HepG2 (cell line): ENCODE measurements around the gene TCFL5. TPM values are rescaled to one million over a fixed set of nuclear protein-coding genes. Genes with fewer than 3 reads are reported as not detected.
A peak's percentile ranks its signal among the peaks of the same experiment; 100 is the strongest.

Experiments used
- CBX5 ChIP-seq: sonication (generic); formaldehyde crosslinking; IDR thresholded peaks from 2 replicates; pipeline ENCODE4 v1.4.0; 2020; ENCODE audit warnings: missing genetic modification reagents, borderline replicate concordance
- FOXJ3 ChIP-seq: sonication (generic); formaldehyde crosslinking; IDR thresholded peaks from 2 replicates; pipeline ENCODE4 v1.4.0; 2020; ENCODE audit warnings: missing genetic modification reagents, mild to moderate bottlenecking, borderline replicate concordance
- HMG20B ChIP-seq: conservative IDR thresholded peaks from 2 replicates; pipeline ENCODE4 v1.6.1; 2016; ENCODE audit warnings: missing genetic modification reagents, missing compliant biosample characterization
- ISL2 ChIP-seq: sonication (generic); formaldehyde crosslinking; IDR thresholded peaks from 2 replicates; pipeline ENCODE4 v1.5.0; 2020; ENCODE audit warnings: missing genetic modification reagents
- KDM5A ChIP-seq: fragments of 200-600 bp; sonication (generic); IDR thresholded peaks from 2 replicates; pipeline ENCODE4 v1.7.0; 2018; ENCODE audit warnings: antibody characterized with exemption, mild to moderate bottlenecking, low read length, borderline replicate concordance
- NR2C2 ChIP-seq: sonication (generic); formaldehyde crosslinking; IDR thresholded peaks from 2 replicates; pipeline ENCODE4 v1.4.0; 2020; ENCODE audit warnings: missing genetic modification reagents, mild to moderate bottlenecking, moderate library complexity, borderline replicate concordance
- PHF5A ChIP-seq: IDR thresholded peaks from one replicate; pipeline ENCODE4 v1.6.1; 2018; ENCODE audit warnings: low read depth, missing genetic modification reagents; ENCODE audit not compliant: unreplicated experiment
- POLR2AphosphoS5 ChIP-seq: IDR thresholded peaks from 2 replicates; pipeline ENCODE4 v1.6.1; 2012; ENCODE audit warnings: low read depth, low read length
- POLR2G ChIP-seq: fragments of 200-400 bp; formaldehyde crosslinking; IDR thresholded peaks from 2 replicates; pipeline ENCODE4 v1.6.1; 2018; ENCODE audit warnings: mild to moderate bottlenecking, low read depth, low read length, moderate library complexity
- RNF2 ChIP-seq: fragments of 450-650 bp; conservative IDR thresholded peaks from 2 replicates; pipeline ENCODE4 v1.6.1; 2016; ENCODE audit warnings: low read depth
- TEAD3 ChIP-seq: optimal IDR thresholded peaks from 2 replicates; pipeline ENCODE3; 2016; ENCODE audit warnings: borderline replicate concordance
- TSC22D2 ChIP-seq: sonication (generic); formaldehyde crosslinking; IDR thresholded peaks from 2 replicates; pipeline ENCODE4 v1.5.1; 2020; ENCODE audit warnings: missing genetic modification reagents, mild to moderate bottlenecking, borderline replicate concordance
- ZBTB21 ChIP-seq: sonication (generic); formaldehyde crosslinking; IDR thresholded peaks from 2 replicates; pipeline ENCODE4 v1.4.0; 2020; ENCODE audit warnings: missing genetic modification reagents
- ZFP62 ChIP-seq: sonication (generic); formaldehyde crosslinking; IDR thresholded peaks from 2 replicates; pipeline ENCODE4 v1.4.0; 2020; ENCODE audit warnings: missing genetic modification reagents
- ZNF207 ChIP-seq: fragments of 450-650 bp; IDR thresholded peaks from 2 replicates; pipeline ENCODE4 v1.6.1; 2016; ENCODE audit warnings: antibody characterized with exemption, borderline replicate concordance
- ZNF274 ChIP-seq: sonication (generic); formaldehyde crosslinking; IDR thresholded peaks from 2 replicates; pipeline ENCODE4 v1.5.1; 2020; ENCODE audit warnings: mild to moderate bottlenecking, missing genetic modification reagents
- ZNF564 ChIP-seq: sonication (generic); formaldehyde crosslinking; IDR thresholded peaks from 2 replicates; pipeline ENCODE4 v1.8.1; 2023; ENCODE audit warnings: mild to moderate bottlenecking, missing genetic modification reagents
- ZNF577 ChIP-seq: sonication (generic); formaldehyde crosslinking; IDR thresholded peaks from 2 replicates; pipeline ENCODE4 v1.4.0; 2020; ENCODE audit warnings: mild to moderate bottlenecking, low read depth, missing genetic modification reagents, borderline replicate concordance
- ZNF883 ChIP-seq: sonication (generic); formaldehyde crosslinking; IDR thresholded peaks from 2 replicates; pipeline ENCODE4 v1.5.1; 2020; ENCODE audit warnings: mild to moderate bottlenecking, missing genetic modification reagents; ENCODE audit errors: not compliant biosample characterization
- polyA plus RNA-seq, 8 experiments: library from polyadenylated mRNA; depleted of rRNA in 3 of 8; stranded (reverse) in 7 of 8; unstranded in 1 of 8; fragments of >200 nt; fragmentation: Illumina TruSeq in 4 of 8; extraction: Trizol in 4 of 8; gene quantifications; 2 replicates each; pipeline versions ENCODE4 v1.2.1 to v1.2.3, GENCODE V29; 2011 to 2016; ENCODE audit warnings: low read depth in 4 of 8, missing spikeins in 1 of 8, mixed read lengths in 1 of 8; ENCODE audit not compliant: insufficient read depth in 1 of 8
- total RNA-seq, 5 experiments: library from RNA; depleted of rRNA; stranded (reverse); fragments of >200 nt; fragmentation: Illumina TruSeq; extraction: Trizol; gene quantifications; 2 replicates each; pipeline ENCODE4 v1.2.3, GENCODE V29; 2016; ENCODE audit warnings: low read depth in 1 of 5
- TF ChIP-seq, protein P1 (sequence below): IDR thresholded peaks from 2 replicates; pipeline ENCODE4 v1.6.1; 2016; ENCODE audit warnings: mild to moderate bottlenecking
- TF ChIP-seq, protein P2 (sequence below): sonication (generic); formaldehyde crosslinking; IDR thresholded peaks from 2 replicates; pipeline ENCODE4 v1.5.0; 2020; ENCODE audit warnings: mild to moderate bottlenecking, missing genetic modification reagents
- TF ChIP-seq, protein P3 (sequence below): sonication (generic); formaldehyde crosslinking; IDR thresholded peaks from 2 replicates; pipeline ENCODE4 v1.4.0; 2020; ENCODE audit warnings: mild to moderate bottlenecking, low read depth, missing genetic modification reagents
- TF ChIP-seq, protein P4 (sequence below): IDR thresholded peaks from 2 replicates; pipeline ENCODE4 v1.6.1; 2016; ENCODE audit warnings: low read depth
- TF ChIP-seq, protein P5 (sequence below): sonication (generic); formaldehyde crosslinking; IDR thresholded peaks from 2 replicates; pipeline ENCODE4 v1.4.0; 2020; ENCODE audit warnings: mild to moderate bottlenecking, missing genetic modification reagents

TCFL5 gene
- total and polyA plus RNA-seq, 2 of the 13 experiments (the other 11 are each of a cell fraction or from before 2014, with no cell fraction given): 14.8 to 20.0 TPM

DNA sequence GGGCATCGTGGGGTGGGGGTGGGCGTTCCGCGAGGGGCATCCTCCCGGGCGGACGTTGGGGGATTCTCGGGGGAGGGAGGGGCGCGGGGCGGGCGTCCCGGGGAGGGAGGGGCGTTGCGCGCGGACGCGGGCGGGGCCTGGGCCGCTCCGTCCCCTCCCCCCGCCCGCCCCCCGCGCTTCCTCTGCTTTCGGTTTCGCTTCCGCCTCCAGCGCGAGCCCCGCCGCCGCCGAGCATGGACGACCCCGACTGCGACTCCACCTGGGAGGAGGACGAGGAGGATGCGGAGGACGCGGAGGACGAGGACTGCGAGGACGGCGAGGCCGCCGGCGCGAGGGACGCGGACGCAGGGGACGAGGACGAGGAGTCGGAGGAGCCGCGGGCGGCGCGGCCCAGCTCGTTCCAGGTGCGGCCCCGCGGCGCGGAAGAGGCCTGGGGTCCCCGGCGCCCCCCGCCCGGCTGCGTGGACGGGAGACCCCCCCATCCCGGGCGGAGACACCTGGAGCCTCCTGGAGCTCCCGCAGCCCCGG is 56.9 kb downstream of the TCFL5 start, which contains the start of gene OGFR (continued):
- TF ChIP-seq ZNF883 (CRISPR knock-in tag) (no peak), ISL2 (CRISPR knock-in tag) (no peak), TEAD3 (CRISPR knock-in tag) (no peak), HMG20B (no peak), ZNF577 (CRISPR knock-in tag) (no peak), FOXJ3 (no peak), ZFP62 (CRISPR knock-in tag) (no peak), POLR2G (peak; percentile 55; the same call in 1 of the 2 replicates), NR2C2 (CRISPR knock-in tag) (no peak), PHF5A (CRISPR knock-in tag) (peak; percentile 38), ZNF274 (CRISPR knock-in tag) (no peak; the same call in 1 of the 2 replicates), ZNF207 (no peak), TSC22D2 (CRISPR knock-in tag) (0 out of 2 replicates have a peak, but pooled peaks have one; percentile 25), KDM5A (no peak; the same call in 1 of the 2 replicates), CBX5 (CRISPR knock-in tag) (0 out of 2 replicates have a peak, but pooled peaks have one; percentile 56), POLR2AphosphoS5 (peak; percentile 80), ZNF564 (CRISPR knock-in tag) (no peak), RNF2 (no peak), ZBTB21 (CRISPR knock-in tag) (no peak)
- TF ChIP-seq, protein P1, sequence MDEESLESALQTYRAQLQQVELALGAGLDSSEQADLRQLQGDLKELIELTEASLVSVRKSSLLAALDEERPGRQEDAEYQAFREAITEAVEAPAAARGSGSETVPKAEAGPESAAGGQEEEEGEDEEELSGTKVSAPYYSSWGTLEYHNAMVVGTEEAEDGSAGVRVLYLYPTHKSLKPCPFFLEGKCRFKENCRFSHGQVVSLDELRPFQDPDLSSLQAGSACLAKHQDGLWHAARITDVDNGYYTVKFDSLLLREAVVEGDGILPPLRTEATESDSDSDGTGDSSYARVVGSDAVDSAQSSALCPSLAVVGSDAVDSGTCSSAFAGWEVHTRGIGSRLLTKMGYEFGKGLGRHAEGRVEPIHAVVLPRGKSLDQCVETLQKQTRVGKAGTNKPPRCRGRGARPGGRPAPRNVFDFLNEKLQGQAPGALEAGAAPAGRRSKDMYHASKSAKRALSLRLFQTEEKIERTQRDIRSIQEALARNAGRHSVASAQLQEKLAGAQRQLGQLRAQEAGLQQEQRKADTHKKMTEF: no peak
- TF ChIP-seq, protein P2, sequence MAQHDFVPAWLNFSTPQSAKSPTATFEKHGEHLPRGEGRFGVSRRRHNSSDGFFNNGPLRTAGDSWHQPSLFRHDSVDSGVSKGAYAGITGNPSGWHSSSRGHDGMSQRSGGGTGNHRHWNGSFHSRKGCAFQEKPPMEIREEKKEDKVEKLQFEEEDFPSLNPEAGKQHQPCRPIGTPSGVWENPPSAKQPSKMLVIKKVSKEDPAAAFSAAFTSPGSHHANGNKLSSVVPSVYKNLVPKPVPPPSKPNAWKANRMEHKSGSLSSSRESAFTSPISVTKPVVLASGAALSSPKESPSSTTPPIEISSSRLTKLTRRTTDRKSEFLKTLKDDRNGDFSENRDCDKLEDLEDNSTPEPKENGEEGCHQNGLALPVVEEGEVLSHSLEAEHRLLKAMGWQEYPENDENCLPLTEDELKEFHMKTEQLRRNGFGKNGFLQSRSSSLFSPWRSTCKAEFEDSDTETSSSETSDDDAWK (CRISPR knock-in tag): no peak
- TF ChIP-seq, protein P3, sequence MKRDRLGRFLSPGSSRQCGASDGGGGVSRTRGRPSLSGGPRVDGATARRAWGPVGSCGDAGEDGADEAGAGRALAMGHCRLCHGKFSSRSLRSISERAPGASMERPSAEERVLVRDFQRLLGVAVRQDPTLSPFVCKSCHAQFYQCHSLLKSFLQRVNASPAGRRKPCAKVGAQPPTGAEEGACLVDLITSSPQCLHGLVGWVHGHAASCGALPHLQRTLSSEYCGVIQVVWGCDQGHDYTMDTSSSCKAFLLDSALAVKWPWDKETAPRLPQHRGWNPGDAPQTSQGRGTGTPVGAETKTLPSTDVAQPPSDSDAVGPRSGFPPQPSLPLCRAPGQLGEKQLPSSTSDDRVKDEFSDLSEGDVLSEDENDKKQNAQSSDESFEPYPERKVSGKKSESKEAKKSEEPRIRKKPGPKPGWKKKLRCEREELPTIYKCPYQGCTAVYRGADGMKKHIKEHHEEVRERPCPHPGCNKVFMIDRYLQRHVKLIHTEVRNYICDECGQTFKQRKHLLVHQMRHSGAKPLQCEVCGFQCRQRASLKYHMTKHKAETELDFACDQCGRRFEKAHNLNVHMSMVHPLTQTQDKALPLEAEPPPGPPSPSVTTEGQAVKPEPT (CRISPR knock-in tag): no peak
- TF ChIP-seq, protein P4, sequence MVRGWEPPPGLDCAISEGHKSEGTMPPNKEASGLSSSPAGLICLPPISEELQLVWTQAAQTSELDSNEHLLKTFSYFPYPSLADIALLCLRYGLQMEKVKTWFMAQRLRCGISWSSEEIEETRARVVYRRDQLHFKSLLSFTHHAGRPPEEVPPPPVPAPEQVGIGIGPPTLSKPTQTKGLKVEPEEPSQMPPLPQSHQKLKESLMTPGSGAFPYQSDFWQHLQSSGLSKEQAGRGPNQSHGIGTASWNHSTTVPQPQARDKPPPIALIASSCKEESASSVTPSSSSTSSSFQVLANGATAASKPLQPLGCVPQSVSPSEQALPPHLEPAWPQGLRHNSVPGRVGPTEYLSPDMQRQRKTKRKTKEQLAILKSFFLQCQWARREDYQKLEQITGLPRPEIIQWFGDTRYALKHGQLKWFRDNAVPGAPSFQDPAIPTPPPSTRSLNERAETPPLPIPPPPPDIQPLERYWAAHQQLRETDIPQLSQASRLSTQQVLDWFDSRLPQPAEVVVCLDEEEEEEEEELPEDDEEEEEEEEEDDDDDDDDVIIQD (CRISPR knock-in tag): no peak
- TF ChIP-seq, protein P5, sequence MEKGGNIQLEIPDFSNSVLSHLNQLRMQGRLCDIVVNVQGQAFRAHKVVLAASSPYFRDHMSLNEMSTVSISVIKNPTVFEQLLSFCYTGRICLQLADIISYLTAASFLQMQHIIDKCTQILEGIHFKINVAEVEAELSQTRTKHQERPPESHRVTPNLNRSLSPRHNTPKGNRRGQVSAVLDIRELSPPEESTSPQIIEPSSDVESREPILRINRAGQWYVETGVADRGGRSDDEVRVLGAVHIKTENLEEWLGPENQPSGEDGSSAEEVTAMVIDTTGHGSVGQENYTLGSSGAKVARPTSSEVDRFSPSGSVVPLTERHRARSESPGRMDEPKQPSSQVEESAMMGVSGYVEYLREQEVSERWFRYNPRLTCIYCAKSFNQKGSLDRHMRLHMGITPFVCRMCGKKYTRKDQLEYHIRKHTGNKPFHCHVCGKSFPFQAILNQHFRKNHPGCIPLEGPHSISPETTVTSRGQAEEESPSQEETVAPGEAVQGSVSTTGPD (CRISPR knock-in tag): no peak
